GM18868 (cell line): ENCODE results near the gene MATN1.
"Not testable (repeated sequence)": the region's sequence is repeated elsewhere in the genome, so short reads cannot be mapped to it uniquely, and the experiment has no call there.

Experiments
- ATAC-seq: cut with Tn5 transposase; IDR thresholded peaks from one replicate; pipeline ENCODE4 v1.9.1; 2021; ENCODE audit warnings: mild to moderate bottlenecking, moderate library complexity; ENCODE audit not compliant: unreplicated experiment

The MATN1 gene

DNA sequence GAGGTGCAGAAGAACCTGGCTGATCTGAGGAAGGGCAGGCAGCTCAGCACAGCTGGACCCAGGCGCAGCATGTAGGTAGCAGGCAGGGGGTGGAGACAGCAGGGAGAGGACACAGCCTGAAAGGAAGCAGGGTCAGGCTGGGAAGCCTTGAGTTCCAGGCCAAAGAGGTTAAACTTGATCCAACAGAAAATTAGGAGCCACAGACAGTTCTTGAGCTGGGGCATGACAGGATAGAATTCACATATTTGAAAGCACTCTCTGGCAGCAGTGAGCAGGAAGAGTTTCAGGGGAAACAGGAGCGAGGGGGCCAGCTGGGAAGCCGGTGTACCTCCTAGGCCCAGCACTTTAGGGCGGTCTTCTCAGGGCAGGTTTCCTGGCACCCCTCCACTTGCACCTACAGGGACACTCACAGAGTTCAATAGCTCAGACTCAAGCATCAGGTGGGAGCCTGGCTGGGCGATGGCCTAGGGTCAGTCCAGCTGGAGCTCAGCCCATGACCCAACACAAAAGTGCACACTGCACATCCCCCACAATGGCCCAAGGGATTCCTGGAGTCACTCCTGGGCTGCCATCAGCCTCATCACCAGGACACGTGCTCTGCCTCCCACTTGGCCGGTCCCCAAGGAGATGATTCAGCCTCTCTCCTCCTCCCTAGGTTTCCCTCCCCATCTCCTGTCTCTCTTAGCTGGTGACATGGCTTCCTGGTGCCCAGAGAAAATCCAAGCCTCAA, 22.7 kb downstream of the MATN1 start:
- ATAC-seq, result no peak

DNA sequence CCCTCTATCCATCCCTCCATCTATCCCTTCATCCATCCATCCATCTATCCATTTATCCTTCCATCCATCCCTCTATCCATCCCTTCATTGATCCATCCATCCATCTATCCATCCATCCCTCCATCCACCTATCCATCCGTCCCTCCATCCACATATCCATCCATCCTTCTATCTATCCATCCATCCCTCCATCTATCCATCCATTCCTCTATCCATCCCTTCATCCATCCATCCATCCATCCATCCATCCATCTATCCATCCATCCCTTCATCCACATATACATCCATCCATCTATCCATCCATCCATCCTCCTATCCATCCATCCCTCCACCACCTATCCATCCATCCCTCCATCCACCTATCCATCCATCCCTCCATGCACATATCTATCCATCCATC, 23.6 kb downstream of the MATN1 start:
- no peak for ATAC-seq

DNA sequence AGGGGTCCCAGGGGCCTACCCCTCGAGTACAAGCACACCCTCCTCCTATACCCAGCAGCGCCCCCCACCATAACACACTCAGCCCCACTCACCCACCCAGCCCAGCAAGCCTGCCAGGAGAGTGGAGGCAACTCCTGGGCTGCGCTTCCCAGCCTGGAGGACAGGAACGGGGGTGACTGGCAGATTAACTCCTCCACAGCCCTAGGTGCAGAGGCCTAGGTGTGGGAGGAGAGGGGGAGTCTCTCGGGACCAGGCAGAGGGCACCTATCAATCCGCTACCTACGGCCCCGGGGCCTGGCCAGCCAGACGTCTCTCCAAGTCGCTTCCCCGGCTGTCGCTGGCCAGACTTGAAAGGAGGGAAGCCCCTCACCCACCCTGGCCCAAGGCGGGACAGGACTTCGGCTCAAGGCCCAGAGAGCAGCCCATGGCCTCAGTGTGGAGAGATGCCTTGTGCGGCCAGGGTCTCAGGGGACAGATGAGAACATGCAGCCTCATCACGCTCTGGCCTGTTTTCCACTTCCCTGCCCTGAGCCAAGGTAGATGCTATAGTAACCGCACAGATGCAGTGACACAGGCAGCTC, 24.9 kb downstream of the MATN1 start:
- ATAC-seq, result no peak

DNA sequence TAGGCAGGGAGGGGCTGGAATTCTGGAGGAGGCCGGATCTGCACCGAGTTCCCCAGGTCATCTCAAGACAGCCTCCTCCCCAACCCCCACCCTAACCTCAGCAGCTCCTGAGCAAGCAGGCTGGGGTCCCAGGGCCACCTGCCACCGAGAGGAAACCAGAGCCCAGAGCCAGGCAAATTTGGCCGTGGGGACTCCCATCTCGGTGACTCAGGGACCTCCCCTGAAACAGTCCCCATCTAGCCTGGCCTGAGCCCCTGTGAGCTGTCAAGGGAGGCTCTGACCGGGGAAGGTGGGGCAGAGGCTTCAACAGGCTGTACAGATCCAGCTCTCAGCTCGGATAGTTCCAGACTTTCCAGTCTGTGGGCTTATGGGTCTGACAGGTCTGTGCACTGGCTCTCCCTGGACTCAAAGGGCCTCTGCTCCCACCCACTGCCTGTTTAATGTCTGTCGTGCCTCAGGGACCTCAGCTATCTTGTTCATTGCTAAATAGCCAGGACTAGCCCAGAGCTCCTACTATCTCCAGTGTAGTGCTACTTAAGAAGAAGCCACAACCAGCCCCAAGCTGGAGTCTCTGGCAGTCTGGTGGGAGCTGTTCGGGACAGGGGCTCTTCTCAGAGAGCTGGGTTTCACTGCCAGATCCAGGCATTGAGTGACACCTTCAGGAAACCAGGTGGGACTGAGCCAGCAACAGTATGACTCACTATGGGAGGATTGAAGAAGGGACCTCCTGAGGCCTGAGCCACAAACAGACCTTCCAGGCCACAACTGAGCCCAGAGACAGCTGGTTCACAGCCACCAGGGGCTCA, 25.6 kb downstream of the MATN1 start:
- ATAC-seq, result no peak

DNA sequence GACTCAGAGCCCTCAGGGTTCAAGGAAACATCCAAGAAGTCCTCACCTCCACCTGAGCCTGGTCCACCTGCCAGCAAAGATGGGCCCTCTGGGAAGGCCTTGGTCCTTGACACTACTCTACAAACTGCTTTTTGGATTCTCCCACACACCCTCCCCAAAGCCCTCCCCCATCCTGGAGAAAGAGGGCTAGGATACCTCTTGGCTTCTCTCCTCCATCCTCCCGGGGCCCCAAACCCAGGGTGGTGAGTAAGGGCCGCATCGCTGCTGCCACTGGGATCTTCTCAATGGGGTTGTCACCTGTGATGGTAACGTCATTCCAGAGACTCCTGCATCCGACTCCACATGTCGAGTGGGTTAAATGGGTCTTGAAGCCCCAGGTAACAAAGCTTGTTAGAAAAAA, 26.6 kb downstream of the MATN1 start:
- ATAC-seq, result no peak

DNA sequence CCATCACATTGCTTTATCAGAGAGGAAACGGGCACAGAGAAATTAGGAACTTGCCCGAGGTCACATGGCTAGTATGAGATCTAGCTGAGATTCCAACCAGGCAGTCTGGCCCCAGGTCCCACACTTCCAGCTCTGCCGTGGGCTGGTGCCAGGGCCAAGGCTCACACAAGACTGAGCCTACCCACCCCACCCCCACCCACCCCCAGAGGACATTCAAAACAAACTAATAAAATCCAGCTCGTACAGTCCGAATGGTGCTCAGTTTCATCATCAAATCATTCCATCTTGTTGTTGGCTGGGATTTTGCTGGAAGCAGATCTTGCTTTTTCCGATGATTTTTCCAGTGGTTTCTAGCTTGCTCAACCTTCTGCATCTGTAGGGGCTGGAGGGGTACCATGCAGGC, 27.9 kb downstream of the MATN1 start:
- ATAC-seq, result no peak

DNA sequence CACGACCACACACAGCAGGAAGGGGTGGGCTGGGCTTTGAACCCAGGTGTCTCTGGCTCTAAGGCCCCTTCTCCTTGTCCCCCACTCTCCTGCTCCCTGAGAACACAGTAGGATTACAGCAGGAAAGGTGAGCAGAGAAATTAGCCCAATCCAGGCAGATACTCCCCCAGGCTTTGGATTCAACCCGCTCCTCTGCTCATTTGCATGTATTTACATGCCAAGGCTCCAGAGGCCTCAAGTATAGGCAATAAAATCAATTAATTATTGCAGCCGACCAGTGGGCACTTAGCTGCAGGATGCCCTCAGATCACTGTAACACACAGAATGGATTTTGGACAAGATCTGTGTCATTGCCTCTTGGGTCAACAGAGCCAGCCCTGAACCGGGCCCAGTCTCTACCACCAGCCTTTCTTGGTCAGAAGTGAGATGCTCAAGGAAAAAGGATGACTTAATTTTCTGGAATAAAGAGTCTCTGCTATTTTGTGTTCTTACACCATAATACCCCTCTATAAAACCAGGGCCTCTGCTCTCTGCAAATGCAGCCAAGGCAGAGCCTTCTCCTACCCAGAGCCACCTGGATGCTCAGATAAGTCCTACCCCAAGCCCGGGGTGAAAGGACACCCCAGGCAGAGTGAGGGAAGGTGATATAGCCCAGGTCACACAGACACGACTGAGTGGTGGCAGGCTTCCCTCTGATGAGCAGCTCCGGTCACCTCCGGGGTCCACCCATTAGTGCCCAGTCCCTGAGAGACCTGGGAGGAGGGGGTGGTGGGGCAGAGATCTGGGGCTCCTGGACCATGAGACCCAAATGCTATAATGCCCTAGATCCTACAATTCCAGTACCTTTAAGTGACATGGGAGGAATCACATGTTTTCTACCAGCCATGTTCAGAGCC, 28.9 kb downstream of the MATN1 start:
- no peak for ATAC-seq

DNA sequence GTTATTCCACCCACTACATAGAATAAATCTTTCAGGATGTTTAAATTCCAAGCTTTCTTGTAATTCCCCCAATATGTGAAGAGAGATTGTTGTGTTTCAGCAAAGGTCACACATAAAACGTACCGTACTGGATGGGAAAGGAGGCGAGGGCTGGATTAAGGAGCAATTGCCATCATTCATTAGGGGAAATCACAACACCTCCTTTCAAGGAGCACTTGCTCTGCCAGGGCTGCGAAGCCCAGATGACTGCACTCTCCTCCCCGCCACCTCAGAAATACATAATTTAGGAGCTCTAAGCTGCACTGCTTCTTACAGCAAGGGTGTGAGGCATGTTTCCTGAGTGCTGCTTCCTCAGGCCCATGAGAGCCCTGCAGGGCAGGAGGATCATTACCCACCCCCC, 29.6 kb downstream of the MATN1 start:
- no peak for ATAC-seq

DNA sequence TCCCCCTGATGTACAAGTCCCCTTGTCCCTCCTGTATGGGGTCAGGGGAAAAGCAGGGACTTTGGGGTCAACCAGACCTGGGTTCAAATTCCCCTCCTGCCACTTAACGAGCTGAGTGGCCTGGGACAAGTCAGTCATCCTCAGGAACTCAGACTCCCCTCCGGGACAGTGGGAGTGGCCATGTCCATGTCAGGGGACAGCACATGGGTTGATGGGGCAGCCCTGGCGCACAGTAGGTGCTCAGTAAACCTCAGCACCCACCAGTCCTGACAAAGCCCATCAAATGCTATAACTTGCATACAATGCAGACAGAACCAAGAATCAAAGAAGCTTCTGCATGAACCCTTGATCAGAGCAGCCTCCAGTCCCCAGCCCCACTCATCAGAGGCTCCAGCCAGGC, 30.0 kb downstream of the MATN1 start:
- no peak for ATAC-seq

DNA sequence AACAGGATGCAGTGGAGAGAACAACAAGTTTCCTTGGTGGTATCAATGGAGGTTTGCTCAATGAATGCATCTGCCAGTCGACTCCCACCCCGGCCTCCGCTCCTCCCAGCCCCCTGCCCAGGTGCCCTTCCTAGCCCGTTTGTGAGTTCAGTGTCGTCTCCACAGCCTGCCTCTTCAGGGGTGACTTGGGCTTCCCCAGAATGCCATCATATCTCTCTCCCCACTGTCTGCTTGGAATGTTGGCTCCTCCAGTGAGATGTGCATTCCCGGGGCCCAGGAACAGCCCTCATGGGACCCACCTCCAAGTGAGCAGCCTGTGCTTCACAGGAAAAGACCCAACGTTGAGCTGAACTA, 30.5 kb downstream of the MATN1 start:
- ATAC-seq, result no peak

DNA sequence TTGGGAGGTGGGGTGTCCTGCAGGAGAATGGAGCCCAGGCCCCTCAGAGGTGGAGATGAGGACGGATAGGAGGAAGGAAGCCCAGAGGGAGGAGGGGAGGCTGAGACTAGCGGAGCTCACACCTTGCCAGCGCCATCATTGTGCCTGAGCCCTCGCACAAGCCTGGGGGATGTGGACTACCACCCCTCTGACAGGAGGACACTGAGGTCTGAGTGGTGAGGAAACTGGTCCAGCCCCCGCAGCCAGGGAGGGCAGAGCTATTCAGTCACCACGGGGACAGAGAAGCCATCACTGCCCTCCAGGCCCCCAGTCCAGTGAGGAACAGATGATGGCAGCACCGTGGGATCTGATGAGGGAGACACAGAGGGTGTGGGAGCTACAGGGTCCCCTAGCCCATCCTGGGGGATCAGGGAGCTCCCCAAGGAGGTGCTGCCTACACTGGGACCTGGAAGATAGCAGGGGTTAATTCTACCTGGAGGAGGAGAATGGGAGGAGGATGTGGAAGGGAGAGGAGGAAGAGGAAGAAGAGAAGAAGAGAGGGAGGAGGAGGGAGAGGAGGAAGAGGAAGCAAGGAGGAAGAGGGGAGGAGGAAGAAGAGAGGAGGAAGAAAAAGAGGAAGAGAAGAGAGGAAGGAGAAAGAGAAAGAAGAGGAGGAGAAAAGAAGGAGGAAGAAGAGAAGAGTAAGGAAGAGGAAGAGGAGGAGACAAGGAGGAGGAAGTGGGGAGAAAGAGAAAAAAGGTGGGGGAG, 31.0 kb downstream of the MATN1 start:
- no peak for ATAC-seq

DNA sequence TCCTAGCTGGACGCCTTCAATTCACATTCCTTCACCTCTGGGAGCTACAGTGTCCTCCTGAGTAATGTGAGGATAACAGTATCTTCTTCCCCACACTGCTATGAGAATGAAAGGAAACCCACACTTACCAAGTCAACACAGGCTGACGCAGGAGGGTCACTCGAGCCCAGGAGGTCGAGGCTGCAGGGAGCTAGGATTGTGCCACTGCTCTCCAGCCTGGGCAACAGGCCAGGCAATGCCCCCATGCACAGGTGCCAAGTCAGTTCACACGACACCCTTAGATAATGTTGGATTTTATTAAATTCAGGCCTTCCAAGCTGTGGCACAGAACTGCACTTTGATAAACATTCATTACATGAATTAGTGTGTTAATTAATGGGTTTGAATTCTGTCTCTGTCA, 31.9 kb downstream of the MATN1 start:
- no peak for ATAC-seq

DNA sequence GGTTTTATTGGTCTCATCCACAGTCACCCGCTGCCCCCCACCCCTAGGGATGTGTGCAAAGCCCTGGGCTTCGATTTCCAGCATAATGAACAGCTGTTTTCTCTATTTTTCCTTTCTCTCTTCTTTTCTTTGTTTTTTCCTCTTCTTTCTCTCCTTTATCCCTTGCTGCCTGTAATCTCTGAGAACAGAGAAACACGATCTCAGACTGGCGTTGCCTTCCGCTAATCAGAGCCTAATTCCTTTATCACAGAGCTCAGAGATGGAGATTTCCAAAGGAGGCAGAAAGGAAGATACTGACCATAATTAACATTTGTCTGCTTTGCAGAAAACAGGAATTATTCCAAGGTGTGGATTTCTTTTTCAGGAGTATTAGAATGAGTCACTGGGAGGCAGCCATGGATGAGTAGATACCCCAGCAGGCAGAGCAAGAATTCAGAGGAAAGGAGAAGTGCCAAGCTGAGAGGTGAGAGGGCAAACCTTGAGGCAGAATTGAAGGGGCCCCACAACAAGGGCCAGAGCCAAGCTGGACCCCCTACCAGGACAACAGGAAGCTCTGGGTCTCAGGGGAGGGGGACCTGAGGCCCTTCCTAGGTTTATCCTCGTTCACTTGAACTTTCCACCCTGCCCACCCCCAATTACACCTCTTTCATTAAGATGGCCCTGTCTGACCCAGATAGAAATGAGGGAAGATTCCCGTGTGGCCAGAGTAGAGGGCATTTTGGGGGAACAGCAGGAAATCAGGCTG, 33.3 kb downstream of the MATN1 start:
- no peak for ATAC-seq

DNA sequence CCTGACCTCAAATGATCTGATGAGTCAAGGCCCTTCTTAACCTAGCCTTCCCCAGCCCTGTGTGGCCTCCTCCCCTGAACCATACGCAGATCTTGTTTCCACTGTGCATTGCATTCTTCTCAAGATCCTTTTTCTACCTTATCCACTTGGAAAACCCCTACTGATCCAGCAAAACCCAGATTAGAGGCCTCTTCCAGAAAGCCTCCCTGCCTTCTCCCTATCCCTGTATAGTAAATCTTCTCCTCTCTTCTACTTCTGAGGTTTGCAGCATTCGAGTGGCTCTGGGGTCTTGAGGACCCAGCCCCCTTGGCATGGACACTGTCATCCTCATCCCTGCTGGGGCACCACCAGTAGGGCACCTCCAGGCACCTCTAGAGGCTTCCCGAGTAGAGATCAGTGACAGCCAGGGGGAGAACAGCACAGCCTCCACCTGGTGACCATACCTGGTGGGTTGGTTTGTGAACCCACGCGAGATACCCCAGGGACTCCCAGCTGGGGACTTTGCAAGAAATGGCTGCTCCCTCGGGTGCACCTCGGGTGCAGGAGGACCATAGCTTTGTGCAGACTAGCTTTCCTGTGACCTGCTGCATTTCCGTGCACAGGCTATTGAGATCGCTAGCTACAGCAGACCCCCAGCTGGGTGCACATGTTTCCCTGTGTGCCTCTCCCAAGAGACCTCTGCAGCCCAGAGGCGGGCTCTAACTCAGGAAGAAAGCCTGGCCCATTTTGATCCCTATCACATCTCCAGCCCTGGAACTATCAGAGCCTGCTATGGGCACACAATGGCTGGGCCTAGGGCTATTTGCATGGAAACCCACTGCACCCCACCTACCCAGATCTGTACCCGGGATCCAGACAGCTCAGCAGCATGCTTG, 34.2 kb downstream of the MATN1 start:
- no peak for ATAC-seq

DNA sequence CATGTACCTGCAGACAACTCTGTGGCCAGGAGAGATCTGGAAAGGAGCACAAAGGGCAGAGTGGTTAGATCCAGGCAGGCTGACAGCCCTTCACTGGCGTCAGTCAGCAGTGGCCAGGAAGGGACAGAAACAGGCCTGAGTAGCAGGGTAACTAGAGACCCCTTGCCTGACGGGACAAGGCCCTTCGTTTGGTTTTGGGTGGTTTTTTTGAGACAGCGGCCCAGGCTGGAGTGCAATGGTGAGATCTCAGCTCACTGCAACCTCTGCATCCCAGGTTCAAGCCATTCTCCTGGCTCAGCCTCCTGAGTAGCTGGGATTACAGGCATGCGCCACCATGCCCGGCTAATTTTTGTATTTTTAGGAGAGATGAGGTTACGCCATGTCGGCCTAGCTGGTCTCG, 34.9 kb downstream of the MATN1 start:
- not testable (repeated sequence) for ATAC-seq

DNA sequence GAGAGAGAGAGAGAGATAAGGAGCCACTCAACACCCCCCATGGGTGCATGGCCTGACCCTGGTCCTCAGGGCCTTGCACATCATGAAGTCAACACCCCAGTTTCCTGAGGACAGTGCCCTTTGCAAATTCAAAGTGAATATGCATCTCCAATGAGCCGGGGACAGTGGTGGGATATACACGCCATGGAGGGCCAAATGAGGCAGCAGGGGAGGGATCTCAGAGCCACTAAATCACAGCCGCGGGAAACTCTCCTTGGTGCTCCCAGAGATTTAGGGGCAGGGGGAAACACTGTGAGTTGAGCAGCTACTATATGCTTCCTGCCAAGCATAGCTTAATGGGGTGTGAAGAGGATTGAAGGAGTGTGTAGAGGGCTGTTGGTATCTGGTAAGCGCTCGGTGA, 35.5 kb downstream of the MATN1 start:
- ATAC-seq, result no peak

DNA sequence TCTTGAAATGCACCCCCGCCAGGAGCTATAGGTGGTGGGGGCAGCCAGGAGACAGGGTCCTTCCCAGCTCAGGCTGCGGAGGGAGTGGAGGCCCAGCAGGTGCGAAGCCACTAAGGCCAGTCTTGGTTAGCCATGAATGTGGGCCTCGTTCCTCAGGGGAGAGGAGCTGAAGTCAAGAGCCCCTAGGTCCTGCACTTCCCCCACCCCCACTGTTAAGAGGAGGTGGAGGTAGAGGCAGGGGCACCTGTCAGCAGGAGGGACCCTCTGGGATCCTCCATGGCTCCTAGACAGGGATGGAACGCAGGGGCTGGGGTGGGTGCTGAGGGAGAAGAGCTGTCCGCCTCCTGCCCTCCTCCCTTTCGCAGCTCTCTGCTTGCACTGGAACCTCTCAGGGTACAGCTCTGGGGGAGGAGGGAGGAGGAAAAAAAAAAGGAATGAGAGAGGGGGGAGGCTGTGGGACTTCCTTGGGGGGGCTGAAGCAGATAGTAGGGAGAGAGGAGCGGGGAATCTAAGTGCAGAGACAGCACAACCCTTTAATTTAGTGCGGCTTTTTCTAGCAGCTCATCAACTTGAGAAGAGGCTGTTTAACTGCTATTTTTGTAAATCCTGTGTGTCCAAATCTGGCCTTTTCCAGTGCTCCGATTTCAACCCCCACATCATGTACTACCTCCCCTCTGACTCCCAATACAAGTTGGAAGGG, 37.0 kb downstream of the MATN1 start:
- no peak for ATAC-seq

DNA sequence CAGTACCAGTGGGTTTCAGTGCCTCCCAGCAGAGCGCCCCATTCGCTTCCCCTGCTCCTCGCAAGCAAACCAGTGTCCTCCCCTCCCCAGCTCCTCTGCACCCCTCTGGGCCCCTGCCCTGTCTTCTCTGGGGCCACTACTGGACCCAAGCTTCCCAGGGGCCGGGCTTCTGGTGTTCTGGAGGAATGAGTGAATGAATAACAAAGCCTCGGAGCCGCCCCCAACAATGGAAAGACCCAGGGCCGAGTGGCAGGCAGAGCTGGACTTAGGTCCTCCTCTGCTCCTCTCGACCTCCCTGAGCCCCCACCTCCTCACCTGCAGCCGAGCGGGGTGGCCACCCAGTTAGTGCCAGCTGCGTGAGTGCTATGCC, 37.6 kb downstream of the MATN1 start:
- ATAC-seq, result no peak
